ENCODE measurements around the gene MAP3K20.
"Not testable (repeated sequence)": the region's sequence is repeated elsewhere in the genome, so short reads cannot be mapped to it uniquely, and the experiment has no call there.

MAP3K20 gene

GRCh38 chr2:173087793-173088496 lies 12.3 kb downstream of the MAP3K20 start:
- no peak for DNase-seq

- no peak for DNase-seq
These were observed 14.7 kb downstream of the MAP3K20 start for GRCh38 chr2:173090276-173090877.

GRCh38 chr2:173090973-173091660 lies 15.5 kb downstream of the MAP3K20 start:
- no peak for DNase-seq

GRCh38 chr2:173091910-173092309 lies 16.3 kb downstream of the MAP3K20 start:
- no peak for DNase-seq

GRCh38 chr2:173092844-173093402 lies 17.3 kb downstream of the MAP3K20 start:
- no peak for DNase-seq

GRCh38 chr2:173093617-173094016 lies 18.0 kb downstream of the MAP3K20 start:
- DNase-seq: not testable (repeated sequence)

- no peak for DNase-seq
These were observed 19.1 kb downstream of the MAP3K20 start for GRCh38 chr2:173094731-173095130.

- no peak for DNase-seq
These were observed 19.7 kb downstream of the MAP3K20 start for GRCh38 chr2:173095356-173095755.

GRCh38 chr2:173099271-173099670 lies 23.6 kb downstream of the MAP3K20 start:
- DNase-seq: no peak

GRCh38 chr2:173099804-173100203 lies 24.2 kb downstream of the MAP3K20 start:
- no peak for DNase-seq

GRCh38 chr2:173101687-173102086 lies 26.0 kb downstream of the MAP3K20 start:
- DNase-seq: no peak

GRCh38 chr2:173104156-173104555 lies 28.5 kb downstream of the MAP3K20 start:
- no peak for DNase-seq

GRCh38 chr2:173106959-173107628 lies 31.4 kb downstream of the MAP3K20 start:
- DNase-seq: no peak

GRCh38 chr2:173107629-173108022 lies 32.0 kb downstream of the MAP3K20 start:
- no peak for DNase-seq

GRCh38 chr2:173109253-173110188 lies 33.9 kb downstream of the MAP3K20 start:
- no peak for DNase-seq

GRCh38 chr2:173117678-173118077 lies 42.0 kb downstream of the MAP3K20 start:
- DNase-seq: no peak

- no peak for DNase-seq
These were observed 42.7 kb downstream of the MAP3K20 start for GRCh38 chr2:173118395-173118794.

GRCh38 chr2:173119069-173119807 lies 43.6 kb downstream of the MAP3K20 start:
- DNase-seq: no peak

GRCh38 chr2:173119944-173120343 lies 44.3 kb downstream of the MAP3K20 start:
- DNase-seq: no peak

- no peak for DNase-seq
These were observed 47.3 kb downstream of the MAP3K20 start for GRCh38 chr2:173122936-173123335.

- DNase-seq: no peak
These were observed 48.8 kb downstream of the MAP3K20 start for GRCh38 chr2:173124441-173124840.

Data from central memory CD4-positive, alpha-beta T cell (primary cell).